Measurements from ENCODE around the gene DISP2.

DNA sequence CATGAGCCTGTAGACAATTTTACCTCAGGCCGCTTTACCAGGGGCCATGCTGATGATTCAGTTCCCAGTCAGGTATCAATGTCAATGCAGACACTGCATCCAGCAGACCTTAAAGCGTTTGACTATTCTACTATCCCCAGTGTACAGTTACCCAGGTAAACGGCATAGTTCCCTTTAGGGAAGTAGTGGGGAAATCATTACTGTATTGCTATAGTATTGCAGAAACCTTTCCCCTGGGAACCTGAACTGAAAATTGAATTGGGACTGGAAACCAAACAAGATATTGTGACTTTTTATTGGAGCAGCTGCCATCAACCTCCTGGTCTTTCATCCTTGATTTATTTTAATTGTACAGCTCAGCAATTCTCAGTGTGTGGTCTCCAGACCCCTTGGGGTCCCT lies 41.1 kb upstream of the DISP2 start:
- TF ChIP-seq, protein P1, sequence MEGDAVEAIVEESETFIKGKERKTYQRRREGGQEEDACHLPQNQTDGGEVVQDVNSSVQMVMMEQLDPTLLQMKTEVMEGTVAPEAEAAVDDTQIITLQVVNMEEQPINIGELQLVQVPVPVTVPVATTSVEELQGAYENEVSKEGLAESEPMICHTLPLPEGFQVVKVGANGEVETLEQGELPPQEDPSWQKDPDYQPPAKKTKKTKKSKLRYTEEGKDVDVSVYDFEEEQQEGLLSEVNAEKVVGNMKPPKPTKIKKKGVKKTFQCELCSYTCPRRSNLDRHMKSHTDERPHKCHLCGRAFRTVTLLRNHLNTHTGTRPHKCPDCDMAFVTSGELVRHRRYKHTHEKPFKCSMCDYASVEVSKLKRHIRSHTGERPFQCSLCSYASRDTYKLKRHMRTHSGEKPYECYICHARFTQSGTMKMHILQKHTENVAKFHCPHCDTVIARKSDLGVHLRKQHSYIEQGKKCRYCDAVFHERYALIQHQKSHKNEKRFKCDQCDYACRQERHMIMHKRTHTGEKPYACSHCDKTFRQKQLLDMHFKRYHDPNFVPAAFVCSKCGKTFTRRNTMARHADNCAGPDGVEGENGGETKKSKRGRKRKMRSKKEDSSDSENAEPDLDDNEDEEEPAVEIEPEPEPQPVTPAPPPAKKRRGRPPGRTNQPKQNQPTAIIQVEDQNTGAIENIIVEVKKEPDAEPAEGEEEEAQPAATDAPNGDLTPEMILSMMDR (conservative IDR thresholded peaks at IDR 0.05; ENCODE audit: low read depth, low read length) = no peak
- TF ChIP-seq EZH2phosphoT487 (IDR thresholded peaks at IDR 0.05; ENCODE audit: borderline replicate concordance, low read length) = no peak
